ENCODE data around the gene PRELID3B. TPM values are rescaled to one million over a fixed set of nuclear protein-coding genes. Genes with fewer than 3 reads are reported as not detected.

The PRELID3B gene
- total and polyA plus RNA-seq, 2 of the 13 experiments (the other 11 are each of a cell fraction or from before 2014, with no cell fraction given): 23.3 to 42.6 TPM

DNA sequence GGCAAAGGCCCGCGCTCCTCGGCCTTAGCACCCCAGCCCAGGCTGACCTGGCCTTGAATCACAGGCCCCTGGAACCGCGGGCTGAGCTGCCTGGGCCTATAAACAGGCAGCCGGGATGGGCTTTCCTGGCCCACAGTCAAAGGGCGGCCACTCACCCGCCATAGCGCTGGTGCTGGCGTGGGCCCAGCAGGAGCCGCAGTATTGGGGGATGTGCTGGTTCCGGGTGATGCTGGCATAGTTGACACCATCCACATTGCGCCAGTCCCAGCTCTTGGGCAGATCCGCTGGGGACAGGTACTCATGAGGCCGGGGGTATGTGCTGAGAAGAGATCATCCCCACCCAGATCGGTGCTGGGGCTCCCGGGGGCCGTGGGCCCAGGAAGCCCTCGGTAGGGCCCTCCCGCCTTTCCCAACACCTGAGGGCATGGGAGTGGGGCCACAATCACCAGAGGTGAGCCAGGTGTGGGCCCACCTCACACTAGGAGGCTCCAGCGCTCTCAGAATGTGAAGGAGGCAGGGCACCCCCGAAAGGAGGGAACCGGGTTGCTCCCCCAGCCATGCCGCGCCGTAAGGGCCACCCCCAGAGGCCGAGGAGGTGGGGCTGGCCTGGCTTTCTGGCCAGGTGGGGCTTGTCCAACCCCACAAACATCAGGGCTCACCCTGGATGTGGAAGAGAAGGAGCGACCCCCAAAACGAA, 36.3 kb downstream of the PRELID3B start (continued):
- TF ChIP-seq, protein P1, sequence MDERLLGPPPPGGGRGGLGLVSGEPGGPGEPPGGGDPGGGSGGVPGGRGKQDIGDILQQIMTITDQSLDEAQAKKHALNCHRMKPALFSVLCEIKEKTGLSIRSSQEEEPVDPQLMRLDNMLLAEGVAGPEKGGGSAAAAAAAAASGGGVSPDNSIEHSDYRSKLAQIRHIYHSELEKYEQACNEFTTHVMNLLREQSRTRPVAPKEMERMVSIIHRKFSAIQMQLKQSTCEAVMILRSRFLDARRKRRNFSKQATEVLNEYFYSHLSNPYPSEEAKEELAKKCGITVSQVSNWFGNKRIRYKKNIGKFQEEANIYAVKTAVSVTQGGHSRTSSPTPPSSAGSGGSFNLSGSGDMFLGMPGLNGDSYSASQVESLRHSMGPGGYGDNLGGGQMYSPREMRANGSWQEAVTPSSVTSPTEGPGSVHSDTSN (CRISPR knock-in tag; IDR thresholded peaks at IDR 0.05): no peak
- TF ChIP-seq, protein P2, sequence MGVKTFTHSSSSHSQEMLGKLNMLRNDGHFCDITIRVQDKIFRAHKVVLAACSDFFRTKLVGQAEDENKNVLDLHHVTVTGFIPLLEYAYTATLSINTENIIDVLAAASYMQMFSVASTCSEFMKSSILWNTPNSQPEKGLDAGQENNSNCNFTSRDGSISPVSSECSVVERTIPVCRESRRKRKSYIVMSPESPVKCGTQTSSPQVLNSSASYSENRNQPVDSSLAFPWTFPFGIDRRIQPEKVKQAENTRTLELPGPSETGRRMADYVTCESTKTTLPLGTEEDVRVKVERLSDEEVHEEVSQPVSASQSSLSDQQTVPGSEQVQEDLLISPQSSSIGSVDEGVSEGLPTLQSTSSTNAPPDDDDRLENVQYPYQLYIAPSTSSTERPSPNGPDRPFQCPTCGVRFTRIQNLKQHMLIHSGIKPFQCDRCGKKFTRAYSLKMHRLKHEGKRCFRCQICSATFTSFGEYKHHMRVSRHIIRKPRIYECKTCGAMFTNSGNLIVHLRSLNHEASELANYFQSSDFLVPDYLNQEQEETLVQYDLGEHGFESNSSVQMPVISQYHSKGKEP (CRISPR knock-in tag; IDR thresholded peaks at IDR 0.05): no peak
- TF ChIP-seq TCF7L2 (IDR thresholded peaks at IDR 0.05; ENCODE audit: low read depth, low read length) (no peak), ZNF703 (CRISPR knock-in tag; IDR thresholded peaks at IDR 0.05; ENCODE audit: borderline replicate concordance) (no peak), ZKSCAN5 (CRISPR knock-in tag; IDR thresholded peaks at IDR 0.05) (no peak), ZNF326 (CRISPR knock-in tag; IDR thresholded peaks at IDR 0.05; ENCODE audit: borderline replicate concordance) (no peak), GABPA (IDR thresholded peaks at IDR 0.05; ENCODE audit: low read depth, low read length) (no peak), GABPA (CRISPR knock-in tag; IDR thresholded peaks at IDR 0.05; ENCODE audit: low read depth) (no peak), SMC3 (IDR thresholded peaks at IDR 0.05; ENCODE audit: low read length) (no peak), HNRNPUL1 (IDR thresholded peaks at IDR 0.05; ENCODE audit: low read depth, low read length) (no peak), ZNF274 (CRISPR knock-in tag; IDR thresholded peaks at IDR 0.05) (no peak), NCOA1 (CRISPR knock-in tag; IDR thresholded peaks at IDR 0.05) (no peak), ZNF7 (CRISPR knock-in tag; IDR thresholded peaks at IDR 0.05) (0 out of 2 replicates have a peak, but pooled peaks have one; percentile 8), GPN1 (CRISPR knock-in tag; IDR thresholded peaks at IDR 0.05; ENCODE audit: borderline replicate concordance) (no peak)
- TF ChIP-seq, protein P3, sequence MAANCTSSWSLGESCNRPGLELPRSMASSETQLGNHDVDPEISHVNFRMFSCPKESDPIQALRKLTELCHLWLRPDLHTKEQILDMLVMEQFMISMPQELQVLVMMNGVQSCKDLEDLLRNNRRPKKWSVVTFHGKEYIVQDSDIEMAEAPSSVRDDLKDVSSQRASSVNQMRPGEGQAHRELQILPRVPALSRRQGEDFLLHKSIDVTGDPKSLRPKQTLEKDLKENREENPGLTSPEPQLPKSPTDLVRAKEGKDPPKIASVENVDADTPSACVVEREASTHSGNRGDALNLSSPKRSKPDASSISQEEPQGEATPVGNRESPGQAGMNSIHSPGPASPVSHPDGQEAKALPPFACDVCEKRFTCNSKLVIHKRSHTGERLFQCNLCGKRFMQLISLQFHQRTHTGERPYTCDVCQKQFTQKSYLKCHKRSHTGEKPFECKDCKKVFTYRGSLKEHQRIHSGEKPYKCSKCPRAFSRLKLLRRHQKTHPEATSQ (CRISPR knock-in tag; IDR thresholded peaks at IDR 0.05; ENCODE audit: borderline replicate concordance): no peak
- TF ChIP-seq, protein P4, sequence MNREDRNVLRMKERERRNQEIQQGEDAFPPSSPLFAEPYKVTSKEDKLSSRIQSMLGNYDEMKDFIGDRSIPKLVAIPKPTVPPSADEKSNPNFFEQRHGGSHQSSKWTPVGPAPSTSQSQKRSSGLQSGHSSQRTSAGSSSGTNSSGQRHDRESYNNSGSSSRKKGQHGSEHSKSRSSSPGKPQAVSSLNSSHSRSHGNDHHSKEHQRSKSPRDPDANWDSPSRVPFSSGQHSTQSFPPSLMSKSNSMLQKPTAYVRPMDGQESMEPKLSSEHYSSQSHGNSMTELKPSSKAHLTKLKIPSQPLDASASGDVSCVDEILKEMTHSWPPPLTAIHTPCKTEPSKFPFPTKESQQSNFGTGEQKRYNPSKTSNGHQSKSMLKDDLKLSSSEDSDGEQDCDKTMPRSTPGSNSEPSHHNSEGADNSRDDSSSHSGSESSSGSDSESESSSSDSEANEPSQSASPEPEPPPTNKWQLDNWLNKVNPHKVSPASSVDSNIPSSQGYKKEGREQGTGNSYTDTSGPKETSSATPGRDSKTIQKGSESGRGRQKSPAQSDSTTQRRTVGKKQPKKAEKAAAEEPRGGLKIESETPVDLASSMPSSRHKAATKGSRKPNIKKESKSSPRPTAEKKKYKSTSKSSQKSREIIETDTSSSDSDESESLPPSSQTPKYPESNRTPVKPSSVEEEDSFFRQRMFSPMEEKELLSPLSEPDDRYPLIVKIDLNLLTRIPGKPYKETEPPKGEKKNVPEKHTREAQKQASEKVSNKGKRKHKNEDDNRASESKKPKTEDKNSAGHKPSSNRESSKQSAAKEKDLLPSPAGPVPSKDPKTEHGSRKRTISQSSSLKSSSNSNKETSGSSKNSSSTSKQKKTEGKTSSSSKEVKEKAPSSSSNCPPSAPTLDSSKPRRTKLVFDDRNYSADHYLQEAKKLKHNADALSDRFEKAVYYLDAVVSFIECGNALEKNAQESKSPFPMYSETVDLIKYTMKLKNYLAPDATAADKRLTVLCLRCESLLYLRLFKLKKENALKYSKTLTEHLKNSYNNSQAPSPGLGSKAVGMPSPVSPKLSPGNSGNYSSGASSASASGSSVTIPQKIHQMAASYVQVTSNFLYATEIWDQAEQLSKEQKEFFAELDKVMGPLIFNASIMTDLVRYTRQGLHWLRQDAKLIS (CRISPR knock-in tag; IDR thresholded peaks at IDR 0.05): no peak
- TF ChIP-seq, protein P5, sequence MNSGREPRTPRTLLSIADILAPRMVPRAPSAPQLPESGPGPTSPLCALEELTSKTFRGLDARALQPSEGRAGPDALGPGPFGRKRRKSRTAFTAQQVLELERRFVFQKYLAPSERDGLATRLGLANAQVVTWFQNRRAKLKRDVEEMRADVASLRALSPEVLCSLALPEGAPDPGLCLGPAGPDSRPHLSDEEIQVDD (CRISPR knock-in tag; IDR thresholded peaks at IDR 0.05; ENCODE audit: borderline replicate concordance): no peak
- TF ChIP-seq, protein P6, sequence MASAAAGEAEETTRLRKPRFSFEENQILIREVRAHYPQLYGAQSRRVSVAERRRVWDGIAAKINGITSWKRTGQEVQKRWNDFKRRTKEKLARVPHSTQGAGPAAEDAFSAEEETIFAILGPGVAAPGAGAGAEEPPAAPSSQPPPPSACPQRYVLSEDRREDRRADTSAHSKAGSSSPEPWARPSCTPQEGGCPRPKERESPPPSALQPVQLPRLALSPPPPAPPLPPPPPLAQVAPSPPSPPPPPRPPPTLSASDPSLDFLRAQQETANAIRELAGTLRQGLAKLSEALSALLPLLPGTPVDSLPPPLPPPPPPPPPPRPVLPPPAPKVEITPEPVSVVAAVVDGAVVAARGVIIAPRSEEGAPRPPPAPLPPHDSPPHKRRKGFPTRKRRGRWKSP (CRISPR knock-in tag; IDR thresholded peaks at IDR 0.05): peak; percentile 52; the same call in 1 of the 2 replicates
- TF ChIP-seq, protein P7, sequence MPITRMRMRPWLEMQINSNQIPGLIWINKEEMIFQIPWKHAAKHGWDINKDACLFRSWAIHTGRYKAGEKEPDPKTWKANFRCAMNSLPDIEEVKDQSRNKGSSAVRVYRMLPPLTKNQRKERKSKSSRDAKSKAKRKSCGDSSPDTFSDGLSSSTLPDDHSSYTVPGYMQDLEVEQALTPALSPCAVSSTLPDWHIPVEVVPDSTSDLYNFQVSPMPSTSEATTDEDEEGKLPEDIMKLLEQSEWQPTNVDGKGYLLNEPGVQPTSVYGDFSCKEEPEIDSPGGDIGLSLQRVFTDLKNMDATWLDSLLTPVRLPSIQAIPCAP (CRISPR knock-in tag; IDR thresholded peaks at IDR 0.05; ENCODE audit: low read depth): no peak

Data from HepG2 (cell line).